GM12891 (cell line): ENCODE measurements around the gene MAPK1.
A peak's percentile ranks its signal among the peaks of the same experiment; 100 is the strongest.
"Not testable (repeated sequence)": the region's sequence is repeated elsewhere in the genome, so short reads cannot be mapped to it uniquely, and the experiment has no call there.

Experiments
- DNase-seq: peaks from one replicate; pipeline ENCODE4 v3.0.0; 2011; ENCODE audit warnings: low spot score; ENCODE audit not compliant: insufficient read length
- FAIRE-seq: peaks from 2 replicates; lab custom pipeline; 2011; peaks lifted over from hg19 to GRCh38; lab: Jason Lieb, UNC
- PAX5 ChIP-seq: IDR thresholded peaks from 2 replicates; pipeline ENCODE4 v1.6.1; 2011; ENCODE audit warnings: low read length, moderate library complexity, mild to moderate bottlenecking; ENCODE audit not compliant: insufficient read depth, severe bottlenecking
- POLR2A ChIP-seq: IDR thresholded peaks from 2 replicates; pipeline ENCODE4 v1.6.1; 2011; ENCODE audit warnings: low read depth, low read length, control low read depth
- POLR2AphosphoS5 ChIP-seq: IDR thresholded peaks from 2 replicates; pipeline ENCODE4 v1.6.1; 2011; ENCODE audit warnings: low read depth, low read length, control low read depth
- POU2F2 ChIP-seq: IDR thresholded peaks from 2 replicates; pipeline ENCODE4 v1.6.1; 2011; ENCODE audit warnings: low read depth, mild to moderate bottlenecking, control low read depth, low read length, moderate library complexity
- SPI1 ChIP-seq: IDR thresholded peaks from 2 replicates; pipeline ENCODE4 v1.6.1; 2011; ENCODE audit warnings: low read depth, low read length, control low read depth
- TAF1 ChIP-seq: IDR thresholded peaks from 2 replicates; pipeline ENCODE4 v1.6.1; 2011; ENCODE audit warnings: low read depth, low read length, control low read depth

Gene MAPK1

DNA sequence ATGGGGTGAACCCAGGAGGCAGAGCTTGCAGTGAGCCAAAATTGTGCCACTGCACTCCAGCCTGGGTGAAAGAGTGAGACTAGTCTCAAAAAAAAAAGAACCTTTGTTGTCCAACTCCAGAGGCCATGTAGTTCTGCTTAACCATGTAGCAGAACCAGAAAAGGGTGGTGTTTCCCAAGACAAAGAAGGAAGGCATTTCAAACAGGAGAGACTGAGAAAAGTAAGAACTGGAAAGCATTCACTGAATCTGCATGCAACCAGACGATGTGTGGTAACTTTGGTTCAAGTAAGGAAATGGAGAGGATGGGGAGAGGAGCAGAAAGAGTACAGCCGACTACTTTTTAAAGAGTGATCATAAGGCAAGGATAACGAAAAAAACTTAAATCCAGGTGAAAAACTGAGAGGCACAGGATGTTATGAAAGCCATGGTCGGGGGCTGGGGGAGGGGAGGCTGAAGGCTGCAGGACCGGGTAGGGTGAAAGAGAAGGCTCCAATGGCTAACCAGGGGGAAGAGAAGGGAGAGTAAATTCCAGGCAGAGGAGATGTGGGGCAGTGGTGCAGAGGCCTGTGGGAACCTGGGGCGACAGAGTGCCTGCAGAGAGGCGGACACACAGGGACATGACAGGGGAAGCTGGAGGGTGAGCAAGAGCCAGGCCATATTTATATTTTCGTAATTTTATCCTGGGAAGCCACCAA, 48.8 kb downstream of the MAPK1 start:
- no peak for DNase-seq
- no peak for TF ChIP-seq SPI1
- TF ChIP-seq PAX5, result no peak
- TF ChIP-seq POLR2AphosphoS5, result no peak
- TF ChIP-seq POLR2A, result no peak
- TF ChIP-seq POU2F2, result no peak
- TF ChIP-seq TAF1, result no peak
- FAIRE-seq, result no peak

DNA sequence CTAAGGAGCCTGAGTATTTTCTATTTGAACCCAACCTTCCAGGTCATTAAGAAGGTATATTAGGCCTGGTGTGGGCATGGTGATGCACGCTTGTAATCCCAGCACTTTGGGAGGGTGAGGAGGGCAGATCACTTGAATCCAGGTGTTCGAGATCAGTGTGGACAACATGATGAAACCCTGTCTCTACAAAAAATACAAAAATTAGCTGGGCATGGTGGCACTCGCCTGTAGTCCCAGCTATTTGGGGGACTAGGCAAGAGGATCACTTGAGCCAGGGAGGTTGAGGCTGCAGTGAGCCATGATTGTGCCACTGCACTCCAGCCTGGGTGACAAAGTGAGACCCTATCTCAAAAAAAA, 50.0 kb downstream of the MAPK1 start:
- DNase-seq, FAIRE-seq: not testable (repeated sequence)

DNA sequence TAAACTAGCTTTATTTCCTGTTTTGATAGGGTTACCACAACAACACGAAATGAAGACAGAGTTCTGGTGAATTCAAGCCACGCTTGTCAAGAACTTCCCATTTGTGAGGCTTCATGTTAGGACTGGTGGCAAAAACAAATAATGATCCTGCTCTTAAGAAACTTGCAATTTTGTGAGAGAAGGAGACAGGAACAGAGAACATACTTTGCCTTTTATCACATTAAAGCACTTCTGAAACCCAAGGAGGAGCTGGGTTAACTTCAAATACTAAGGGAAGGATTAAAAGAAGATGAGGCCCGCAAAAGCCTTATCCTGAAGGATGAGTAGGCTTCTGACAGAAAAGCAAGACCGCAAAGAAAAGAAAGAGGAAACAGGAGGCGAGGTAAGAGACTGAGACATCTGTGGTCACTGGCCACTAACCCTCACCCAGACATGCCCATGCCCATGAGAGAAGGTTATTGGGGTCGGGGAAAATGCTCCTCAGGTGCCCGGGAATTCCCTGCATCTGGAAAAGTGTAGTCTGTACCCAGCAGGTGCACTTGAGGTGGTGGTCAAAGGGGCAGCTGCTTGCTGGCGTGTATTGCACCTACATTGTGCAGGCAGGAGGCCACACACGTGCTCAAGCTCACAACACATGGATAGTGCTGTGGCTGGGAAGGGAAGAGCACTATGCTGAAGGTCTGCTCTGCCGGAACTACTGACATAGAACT, 50.5 kb downstream of the MAPK1 start:
- peak; percentile 46 for DNase-seq
- peak; percentile 76 for FAIRE-seq
- TF ChIP-seq POLR2A (no peak), SPI1 (peak; percentile 41), POU2F2 (0 out of 2 replicates have a peak, but pooled peaks have one; percentile 9), POLR2AphosphoS5 (no peak)

DNA sequence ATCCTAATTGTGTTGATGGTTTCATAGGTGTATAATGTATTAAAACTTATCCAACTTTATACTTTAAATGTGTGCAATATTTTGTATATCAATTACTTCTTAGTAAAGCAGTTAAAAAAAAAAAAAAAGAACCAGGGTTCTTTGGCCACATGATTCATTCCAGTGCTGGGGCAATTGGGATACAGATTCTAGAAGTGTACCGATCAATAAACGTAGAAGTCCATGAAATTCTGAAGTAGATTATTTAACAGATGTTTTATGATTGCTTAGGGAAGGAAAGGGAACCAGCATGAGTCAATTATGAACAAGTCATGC, 51.0 kb downstream of the MAPK1 start:
- TF ChIP-seq TAF1 (no peak), PAX5 (no peak), SPI1 (no peak), POLR2A (no peak), POLR2AphosphoS5 (no peak), POU2F2 (no peak)
- FAIRE-seq (no peak), DNase-seq (no peak)

DNA sequence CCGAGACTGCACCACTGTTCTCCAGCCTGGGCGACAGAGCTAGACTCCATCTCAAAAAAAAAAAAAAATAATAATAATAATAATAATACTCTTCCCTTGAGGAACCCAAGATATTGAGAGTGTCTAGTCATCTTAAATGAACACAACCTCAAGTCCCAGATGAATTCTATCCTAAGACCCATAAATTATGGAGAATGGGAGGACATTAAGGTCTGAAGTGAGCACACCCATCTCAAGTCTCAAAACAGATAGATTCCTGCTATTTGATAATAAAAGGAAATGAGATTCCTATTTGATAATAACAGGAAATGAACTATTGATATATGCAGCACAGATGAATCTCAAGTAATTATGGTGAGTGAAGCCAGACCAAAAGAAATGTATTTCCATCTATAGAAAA, 51.5 kb downstream of the MAPK1 start:
- FAIRE-seq (no peak), DNase-seq (no peak)
- no peak for TF ChIP-seq POLR2AphosphoS5
- TF ChIP-seq SPI1, result no peak
- TF ChIP-seq PAX5, result no peak
- no peak for TF ChIP-seq POLR2A
- no peak for TF ChIP-seq POU2F2
- no peak for TF ChIP-seq TAF1

DNA sequence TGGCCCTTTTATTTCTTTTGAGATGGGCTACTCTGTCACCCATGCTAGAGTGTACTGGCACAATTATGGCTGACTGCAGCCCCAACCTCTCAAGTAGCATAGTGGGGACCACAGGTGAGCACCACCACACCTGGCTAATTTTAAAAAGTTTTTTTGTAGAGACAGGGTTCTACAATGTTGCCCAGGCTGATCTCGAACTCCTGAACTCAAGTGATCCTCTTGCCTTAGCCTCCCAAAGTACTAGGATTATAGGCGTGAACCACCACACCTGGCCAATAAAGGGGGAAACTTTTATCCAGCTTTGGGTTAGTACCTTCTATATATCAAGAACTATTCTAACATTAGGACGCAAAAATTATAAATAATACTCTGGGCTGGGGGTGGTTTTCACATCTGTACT, 52.1 kb downstream of the MAPK1 start:
- DNase-seq (no peak), FAIRE-seq (no peak)
- TF ChIP-seq POLR2A (no peak), POU2F2 (no peak), TAF1 (no peak), SPI1 (no peak), PAX5 (no peak), POLR2AphosphoS5 (no peak)

DNA sequence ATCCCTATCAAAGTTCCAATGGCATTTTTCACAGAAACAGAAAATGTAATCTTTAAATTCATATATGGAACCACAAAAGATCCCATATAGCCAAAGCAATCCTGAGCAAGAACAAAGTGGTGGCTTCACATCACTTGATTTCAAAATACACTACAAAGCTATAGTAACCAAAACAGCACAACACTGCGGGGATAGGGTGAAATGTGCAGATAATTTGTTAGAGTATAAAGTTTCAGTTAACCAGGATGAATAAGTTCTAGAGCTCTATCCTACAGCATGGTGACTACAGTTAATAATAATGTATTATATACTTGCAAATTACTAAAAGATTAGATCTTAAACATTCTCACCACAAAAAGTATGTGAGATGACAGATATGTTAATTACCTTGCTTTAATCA, 55.5 kb downstream of the MAPK1 start:
- DNase-seq (no peak), FAIRE-seq (no peak)
- TF ChIP-seq POLR2AphosphoS5, result no peak
- TF ChIP-seq POLR2A, result no peak
- no peak for TF ChIP-seq POU2F2

DNA sequence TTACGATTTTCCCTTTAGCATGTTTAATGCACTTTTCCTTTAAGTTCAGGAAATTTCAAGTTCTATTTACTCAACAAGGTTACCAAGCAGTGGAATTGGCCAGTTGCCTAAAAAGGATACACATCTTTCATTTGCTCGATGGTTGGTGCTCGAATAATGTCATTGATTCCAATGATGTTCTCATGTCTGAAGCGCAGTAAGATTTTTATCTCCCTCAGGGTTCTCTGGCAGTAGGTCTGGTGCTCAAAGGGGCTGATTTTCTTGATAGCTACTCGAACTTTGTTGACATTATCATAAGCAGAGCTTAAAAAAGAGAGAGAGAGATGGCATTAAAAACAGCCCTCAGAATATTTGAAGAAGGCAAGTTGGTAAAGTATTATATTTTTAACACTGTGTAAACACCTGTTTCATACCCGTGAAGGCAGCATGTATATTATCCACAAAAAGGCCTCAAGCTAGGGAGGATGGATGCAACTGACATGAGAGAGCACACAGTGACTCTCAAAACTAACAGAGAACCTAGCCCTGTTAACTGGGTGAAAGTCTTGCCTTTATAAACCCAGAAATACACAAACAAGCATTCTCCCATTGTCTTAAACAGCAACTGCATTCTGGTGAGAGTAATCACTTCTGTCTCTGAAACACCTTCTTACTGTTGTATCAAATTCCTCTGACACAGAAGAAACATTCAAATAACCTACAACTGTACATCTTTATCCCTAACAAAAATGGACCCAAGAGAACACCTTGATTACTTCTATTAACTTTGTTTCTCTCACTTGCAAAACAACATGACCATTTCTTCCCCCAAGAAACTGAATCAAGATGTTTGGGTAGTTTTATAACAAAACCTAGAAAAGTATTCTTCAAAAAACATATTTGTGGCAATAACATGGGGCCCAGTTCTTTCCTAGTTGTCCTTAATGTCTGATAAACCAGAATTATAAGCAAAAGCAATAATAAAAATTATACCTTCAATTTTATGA, 59.6 kb downstream of the MAPK1 start:
- no peak for FAIRE-seq
- DNase-seq, result no peak
- TF ChIP-seq POU2F2 (no peak), PAX5 (no peak), TAF1 (no peak), POLR2A (no peak), SPI1 (no peak), POLR2AphosphoS5 (no peak)

DNA sequence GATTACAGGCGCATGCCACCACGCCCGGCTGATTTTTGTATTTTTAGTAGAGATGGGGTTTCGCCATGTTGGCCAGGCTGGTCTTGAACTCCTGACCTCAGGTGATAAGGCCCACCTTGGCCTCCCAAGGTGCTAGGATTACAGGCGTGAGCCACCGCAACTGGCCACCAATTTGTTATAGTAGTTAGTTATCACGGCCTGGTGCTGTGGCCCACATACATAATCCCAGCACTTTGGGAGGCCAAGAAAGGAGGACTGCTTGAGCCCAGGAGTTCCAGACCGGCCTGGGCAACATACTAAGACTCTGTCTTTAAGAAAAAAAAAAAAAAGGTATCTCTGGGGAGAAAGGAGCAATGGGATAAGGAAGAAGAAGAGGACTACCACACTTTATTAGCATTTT, 62.1 kb downstream of the MAPK1 start:
- DNase-seq, FAIRE-seq: not testable (repeated sequence)

DNA sequence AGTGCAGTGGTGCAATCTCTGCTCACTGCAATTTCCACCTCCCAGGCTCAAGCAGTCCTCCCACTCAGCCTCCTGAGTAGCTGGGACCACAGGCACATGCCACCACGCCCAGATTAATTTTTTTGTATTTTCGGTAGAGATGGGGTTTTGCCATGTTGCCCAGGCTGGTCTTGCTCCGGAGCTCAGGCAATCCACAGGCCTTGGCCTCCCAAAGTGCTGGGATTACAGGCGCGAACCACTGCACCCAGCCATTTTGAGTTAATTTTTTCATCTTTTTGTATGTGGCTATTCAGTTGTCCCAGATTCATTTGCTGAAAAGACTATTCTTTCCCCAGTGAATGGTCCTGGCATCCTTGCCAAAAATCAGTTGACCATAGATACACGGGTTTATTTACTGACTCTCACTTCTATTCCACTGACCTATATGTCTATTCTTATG, 63.6 kb downstream of the MAPK1 start:
- DNase-seq (no peak), FAIRE-seq (no peak)
- TF ChIP-seq SPI1 (no peak), POU2F2 (no peak), PAX5 (no peak), POLR2A (no peak), TAF1 (no peak), POLR2AphosphoS5 (no peak)

DNA sequence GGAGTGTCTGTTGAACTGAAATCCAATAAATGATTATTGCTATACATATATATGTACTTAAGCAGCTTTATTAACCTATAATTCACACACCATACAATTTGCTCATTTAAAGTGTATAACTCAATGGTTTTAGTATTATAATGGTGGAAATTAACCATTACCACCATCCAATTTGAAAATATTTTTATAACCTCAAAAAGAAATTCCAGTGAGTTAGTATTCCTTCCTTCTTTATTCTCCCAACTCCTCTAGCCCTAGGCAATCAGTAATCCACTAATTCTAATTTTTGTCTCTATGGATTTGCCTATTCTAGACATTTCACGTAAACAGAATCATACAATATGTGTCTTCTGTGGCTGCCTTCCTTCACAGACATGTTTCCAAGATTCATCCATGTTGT, 64.8 kb downstream of the MAPK1 start:
- DNase-seq, result no peak
- no peak for FAIRE-seq
- TF ChIP-seq SPI1 (no peak), POLR2A (no peak), POU2F2 (no peak), POLR2AphosphoS5 (no peak), PAX5 (no peak), TAF1 (no peak)
